UCSD-AML1 (cell line): ENCODE results near the gene FHDC1.
"Not testable (repeated sequence)": the region's sequence is repeated elsewhere in the genome, so short reads cannot be mapped to it uniquely, and the experiment has no call there.

ENCODE experiments used
- DNase-seq: peaks from one replicate; lab custom pipeline; 2025; ENCODE audit not compliant: unreplicated experiment; lab: John Stamatoyannopoulos, UW

The FHDC1 gene, protein sequence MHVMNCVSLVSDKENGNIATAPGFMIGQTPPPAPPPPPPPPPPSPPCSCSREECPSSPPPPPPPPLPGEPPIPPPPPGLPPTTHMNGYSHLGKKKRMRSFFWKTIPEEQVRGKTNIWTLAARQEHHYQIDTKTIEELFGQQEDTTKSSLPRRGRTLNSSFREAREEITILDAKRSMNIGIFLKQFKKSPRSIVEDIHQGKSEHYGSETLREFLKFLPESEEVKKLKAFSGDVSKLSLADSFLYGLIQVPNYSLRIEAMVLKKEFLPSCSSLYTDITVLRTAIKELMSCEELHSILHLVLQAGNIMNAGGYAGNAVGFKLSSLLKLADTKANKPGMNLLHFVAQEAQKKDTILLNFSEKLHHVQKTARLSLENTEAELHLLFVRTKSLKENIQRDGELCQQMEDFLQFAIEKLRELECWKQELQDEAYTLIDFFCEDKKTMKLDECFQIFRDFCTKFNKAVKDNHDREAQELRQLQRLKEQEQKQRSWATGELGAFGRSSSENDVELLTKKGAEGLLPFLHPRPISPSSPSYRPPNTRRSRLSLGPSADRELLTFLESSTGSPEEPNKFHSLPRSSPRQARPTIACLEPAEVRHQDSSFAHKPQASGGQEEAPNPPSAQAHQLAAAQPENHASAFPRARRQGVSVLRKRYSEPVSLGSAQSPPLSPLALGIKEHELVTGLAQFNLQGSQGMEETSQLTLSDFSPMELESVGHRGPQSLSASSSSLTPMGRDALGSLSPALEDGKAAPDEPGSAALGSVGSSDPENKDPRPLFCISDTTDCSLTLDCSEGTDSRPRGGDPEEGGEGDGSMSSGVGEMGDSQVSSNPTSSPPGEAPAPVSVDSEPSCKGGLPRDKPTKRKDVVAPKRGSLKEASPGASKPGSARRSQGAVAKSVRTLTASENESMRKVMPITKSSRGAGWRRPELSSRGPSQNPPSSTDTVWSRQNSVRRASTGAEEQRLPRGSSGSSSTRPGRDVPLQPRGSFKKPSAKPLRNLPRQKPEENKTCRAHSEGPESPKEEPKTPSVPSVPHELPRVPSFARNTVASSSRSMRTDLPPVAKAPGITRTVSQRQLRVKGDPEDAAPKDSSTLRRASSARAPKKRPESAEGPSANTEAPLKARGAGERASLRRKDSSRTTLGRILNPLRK

DNA sequence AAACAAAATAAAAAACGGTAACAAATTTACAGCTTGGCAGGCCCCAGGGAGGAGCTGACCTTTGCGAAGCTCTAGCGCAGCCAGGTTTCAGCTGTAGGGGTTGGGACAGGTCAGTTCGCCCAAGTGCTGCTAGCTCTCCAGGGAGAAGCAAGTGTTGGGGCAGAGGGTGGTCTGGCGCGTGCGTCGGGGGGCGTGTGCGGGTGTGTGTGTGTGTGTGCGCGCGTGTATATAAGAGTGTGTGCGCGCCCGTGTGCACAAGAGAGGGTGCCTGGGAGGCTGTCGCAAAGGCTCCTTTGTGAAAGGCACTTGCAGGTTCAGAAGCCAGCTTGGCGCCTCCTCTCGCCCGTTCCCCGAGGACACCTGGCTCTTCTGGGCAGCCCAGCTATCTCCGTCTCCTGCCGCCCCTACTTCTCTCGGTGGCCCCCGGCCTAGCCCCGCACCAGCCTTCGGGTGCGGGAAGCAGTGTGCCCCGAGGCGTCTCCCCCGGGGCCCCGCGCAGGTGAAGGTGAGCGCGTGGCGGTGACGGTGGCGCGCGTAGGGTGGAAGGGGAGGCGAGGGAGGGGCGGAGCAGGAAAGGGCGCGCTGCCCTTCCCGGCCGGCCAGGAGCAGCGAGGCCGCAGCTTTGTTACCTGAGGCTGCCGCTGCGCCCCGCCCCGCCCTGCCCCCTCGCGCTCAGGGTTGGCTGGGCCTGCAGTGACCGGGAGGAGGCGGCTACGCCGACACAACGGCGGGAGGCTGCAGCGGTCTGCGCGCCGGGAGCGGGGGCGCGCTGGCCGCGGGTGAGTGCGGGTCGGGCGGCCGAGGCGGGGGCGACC, at the start of gene FHDC1:
FHDC1 (plus strand) TSS at position 693 of the 815 bp plus-strand sequence. CDS start 6,735 bp downstream, outside the sequence.
- DNase-seq: peak; percentile 38

- DNase-seq: no peak
Observed at GRCh38 chr4:152887981-152888380, 48.1 kb upstream of the FHDC1 start.

- no peak for DNase-seq
Observed at GRCh38 chr4:152892974-152893373, 43.1 kb upstream of the FHDC1 start.

DNA sequence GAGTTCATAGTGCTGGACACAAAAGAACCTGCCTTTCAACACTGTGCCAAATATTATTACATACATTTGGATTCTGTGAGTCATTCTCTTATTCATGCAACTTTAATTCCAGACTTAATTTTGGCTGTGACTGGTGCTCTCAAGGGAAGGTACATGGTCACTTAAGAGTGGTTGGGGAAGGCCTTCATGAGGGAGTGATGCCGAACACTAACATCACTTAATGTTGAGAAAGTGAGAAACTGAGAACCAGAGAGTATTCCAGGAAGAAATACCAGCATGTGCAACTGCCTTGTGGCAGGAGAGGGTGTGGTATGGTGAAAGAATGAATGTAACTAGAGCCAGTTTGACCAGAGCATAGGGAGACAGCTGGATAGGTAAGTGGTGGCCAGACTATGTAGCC, 41.5 kb upstream of the FHDC1 start:
- DNase-seq: no peak

GRCh38 chr4:152896811-152897210, 39.3 kb upstream of the FHDC1 start:
- no peak for DNase-seq

- DNase-seq: not testable (repeated sequence)
Observed at GRCh38 chr4:152898133-152898532, 38.0 kb upstream of the FHDC1 start.

DNA sequence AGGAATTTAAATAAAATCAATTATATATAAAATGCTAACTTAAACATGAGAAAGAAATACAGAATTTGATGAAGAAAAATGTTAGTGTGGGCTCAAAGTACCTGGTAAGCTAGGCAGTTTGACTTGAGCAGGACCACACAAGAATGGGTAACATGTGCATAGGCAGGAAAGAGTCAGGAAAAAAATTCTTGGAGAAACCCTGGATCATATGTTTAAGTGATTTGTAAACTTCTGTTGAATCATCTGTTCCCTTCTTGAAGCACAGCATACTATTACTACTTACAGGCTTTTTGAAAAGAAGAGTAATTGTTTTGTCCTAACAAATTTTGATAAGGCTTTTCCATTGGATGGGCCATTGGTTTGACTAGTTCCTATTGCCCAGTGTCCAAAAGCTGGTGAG, 37.5 kb upstream of the FHDC1 start:
- DNase-seq: no peak

- no peak for DNase-seq
Observed at GRCh38 chr4:152900395-152900794, 35.7 kb upstream of the FHDC1 start.

- no peak for DNase-seq
Observed at GRCh38 chr4:152901205-152901604, 34.9 kb upstream of the FHDC1 start.

GRCh38 chr4:152903658-152904057, 32.5 kb upstream of the FHDC1 start:
- no peak for DNase-seq

DNA sequence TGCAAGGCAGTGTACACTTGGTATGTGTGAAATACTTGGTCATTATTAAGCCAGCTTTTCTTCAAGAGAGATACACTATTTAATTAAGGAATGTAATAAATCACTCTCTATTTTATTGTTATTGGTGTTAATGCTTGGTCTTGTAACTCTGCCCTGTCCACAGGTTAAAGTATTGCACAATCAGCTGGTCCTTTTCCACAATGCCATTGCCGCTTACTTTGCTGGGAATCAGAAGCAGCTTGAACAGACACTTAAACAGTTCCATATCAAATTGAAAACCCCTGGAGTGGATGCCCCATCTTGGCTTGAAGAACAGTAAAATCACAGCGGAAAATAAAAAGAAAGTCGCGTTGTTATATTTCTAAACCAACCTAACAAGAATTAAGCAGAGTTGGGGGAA, 26.2 kb upstream of the FHDC1 start:
- DNase-seq: no peak

- DNase-seq: no peak
Observed at GRCh38 chr4:152910521-152910920, 25.6 kb upstream of the FHDC1 start.

GRCh38 chr4:152917543-152918395, 18.4 kb upstream of the FHDC1 start:
- no peak for DNase-seq

DNA sequence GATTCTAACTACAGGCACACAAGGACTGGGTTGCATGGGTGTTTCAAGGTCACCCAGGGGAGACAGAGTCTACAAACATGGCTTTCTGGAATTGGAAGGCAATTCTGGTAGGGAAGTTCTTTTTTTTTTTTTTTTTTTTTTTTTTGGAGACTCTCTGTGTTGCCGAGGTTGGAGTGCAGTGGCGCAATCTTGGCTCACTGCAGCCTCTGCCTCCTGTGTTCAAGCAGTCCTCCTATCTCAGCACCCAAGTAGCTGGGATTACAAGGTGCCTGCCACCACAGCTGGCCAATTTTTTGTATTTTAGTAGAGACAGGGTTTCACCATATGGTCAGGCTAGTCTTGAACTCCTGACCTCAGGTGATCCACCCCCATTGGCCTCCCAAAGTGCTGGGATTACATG, 16.3 kb upstream of the FHDC1 start:
- no peak for DNase-seq

DNA sequence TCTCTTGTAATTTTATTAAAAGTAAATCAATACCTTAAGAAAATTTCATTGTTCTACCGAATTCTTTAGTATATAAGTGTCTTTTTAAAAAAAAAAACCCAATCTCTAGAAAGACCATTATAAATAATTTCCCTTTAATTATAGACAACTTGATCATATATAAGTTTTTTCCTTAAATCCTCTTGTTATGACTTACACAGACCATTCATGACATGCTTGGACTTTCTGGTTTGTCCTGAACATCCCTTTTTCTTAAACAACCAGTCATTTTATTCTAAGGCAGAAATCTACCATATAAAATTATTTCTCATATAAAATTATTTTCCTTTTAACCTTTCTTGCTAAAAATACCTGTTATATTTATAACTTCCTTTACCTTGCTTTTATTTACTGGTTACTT, 15.4 kb upstream of the FHDC1 start:
- no peak for DNase-seq

DNA sequence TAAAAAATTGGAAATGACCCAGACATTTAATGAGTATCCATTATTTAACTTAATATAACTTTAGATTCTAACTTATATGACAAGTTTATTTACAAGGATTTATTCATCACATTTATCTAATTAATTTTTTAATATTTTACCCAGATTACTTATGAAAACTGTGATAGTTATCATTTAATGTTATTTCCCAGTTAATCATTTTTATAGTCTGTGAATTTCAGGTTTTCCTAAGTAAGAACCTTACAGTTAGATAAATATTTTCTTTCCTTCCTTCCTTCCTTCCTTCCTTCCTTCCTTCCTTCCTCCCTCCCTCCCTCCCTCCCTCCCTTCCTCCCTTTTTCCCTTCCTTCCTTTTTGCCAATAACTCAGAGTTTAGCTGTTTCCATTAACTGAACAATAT, 14.8 kb upstream of the FHDC1 start:
- DNase-seq: no peak

GRCh38 chr4:152925851-152926250, 10.3 kb upstream of the FHDC1 start:
- DNase-seq: no peak

- DNase-seq: no peak
Observed at GRCh38 chr4:152926959-152927358, 9.2 kb upstream of the FHDC1 start.

- no peak for DNase-seq
Observed at GRCh38 chr4:152927737-152928136, 8.4 kb upstream of the FHDC1 start.

DNA sequence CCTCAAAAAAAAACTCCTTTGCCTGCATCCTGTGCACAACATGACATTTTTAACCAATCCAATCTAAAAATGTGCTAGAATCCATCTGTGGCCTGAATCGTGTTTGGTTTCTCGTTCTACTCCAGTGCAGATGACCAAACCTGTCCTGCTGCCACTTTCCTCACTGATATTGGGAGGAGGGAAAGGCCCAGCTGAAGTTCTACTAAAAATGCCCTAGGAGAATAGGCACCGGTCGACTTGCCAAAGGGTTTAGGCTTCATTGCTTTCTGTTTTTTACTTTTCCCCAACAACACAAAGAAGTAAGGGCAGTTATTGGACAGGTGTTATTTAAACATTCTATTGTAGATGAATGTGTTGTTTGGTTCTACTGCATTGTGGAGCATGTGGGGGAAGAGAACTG, 7.8 kb upstream of the FHDC1 start:
- no peak for DNase-seq
